Germinal center (tissue), 1 donor: Measurements from ENCODE around the gene TNFRSF18.

Experiments used
- DNase-seq: peaks from one replicate; pipeline ENCODE4 v3.0.0; 2012; ENCODE audit warnings: mixed read lengths, low spot score

The TNFRSF18 gene

GRCh38 chr1:1240822-1241587 is 34.6 kb upstream of the TNFRSF18 start:
- no peak for DNase-seq

GRCh38 chr1:1240348-1240732 is 33.9 kb upstream of the TNFRSF18 start:
- no peak for DNase-seq

GRCh38 chr1:1239614-1240347 is 33.4 kb upstream of the TNFRSF18 start:
- no peak for DNase-seq

- DNase-seq = no peak
These were observed 32.8 kb upstream of the TNFRSF18 start for GRCh38 chr1:1239227-1239613.

- no peak for DNase-seq
These were observed 32.3 kb upstream of the TNFRSF18 start for GRCh38 chr1:1238702-1239178.

GRCh38 chr1:1237874-1238701 is 31.7 kb upstream of the TNFRSF18 start:
- no peak for DNase-seq

- DNase-seq = no peak
These were observed 30.8 kb upstream of the TNFRSF18 start for GRCh38 chr1:1236945-1237873.

GRCh38 chr1:1236176-1236763 is 29.9 kb upstream of the TNFRSF18 start:
- DNase-seq = no peak

GRCh38 chr1:1235016-1235744 is 28.8 kb upstream of the TNFRSF18 start:
- DNase-seq = no peak

- no peak for DNase-seq
These were observed 27.9 kb upstream of the TNFRSF18 start for GRCh38 chr1:1234180-1234808.

GRCh38 chr1:1233567-1233892 is 27.1 kb upstream of the TNFRSF18 start:
- DNase-seq = no peak

- DNase-seq = no peak
These were observed 26.6 kb upstream of the TNFRSF18 start for GRCh38 chr1:1232796-1233566.

- DNase-seq = no peak
These were observed 25.9 kb upstream of the TNFRSF18 start, which contains the start of gene B3GALT6 for GRCh38 chr1:1232208-1232795. Gene B3GALT6, plus strand, starts transcription at chr1:1232237. Its CDS starts 42 bp downstream, at chr1:1232279.

GRCh38 chr1:1231400-1232207 is 25.2 kb upstream of the TNFRSF18 start, which contains the start of gene SDF4:
Gene SDF4, minus strand, starts transcription at chr1:1232001. Its CDS starts 3,229 bp downstream, at chr1:1228772.
- peak; percentile 100 for DNase-seq

GRCh38 chr1:1230656-1231399 is 24.4 kb upstream of the TNFRSF18 start:
- DNase-seq = no peak

GRCh38 chr1:1229770-1230169 is 23.4 kb upstream of the TNFRSF18 start:
- no peak for DNase-seq
